Esophagus squamous epithelium (tissue), 5 donors: Measurements from ENCODE around the gene SMOC2. TPM values are rescaled to one million over a fixed set of nuclear protein-coding genes. Genes with fewer than 3 reads are reported as not detected.

ENCODE experiments used
- DNase-seq: peaks from one replicate; lab custom pipeline; 2025; lab: John Stamatoyannopoulos, UW
- H3K27ac ChIP-seq, 4 donors: fragments of 200-600 bp; sonication (generic); one replicate each; pipeline ENCODE4 v1.5.1; 2016 to 2019; ENCODE audit warnings: mild to moderate bottlenecking in 1 of 4
- H3K27me3 ChIP-seq, 4 donors: fragments of 200-600 bp; sonication (generic); 1 replicate in 3 of 4; 2 replicates in 1 of 4; pipeline versions ENCODE4 v1.5.1 to v1.6.0; 2017 to 2021; ENCODE audit warnings: antibody characterized with exemption in 1 of 4
- H3K36me3 ChIP-seq, 3 donors: fragments of 200-600 bp; sonication (generic); one replicate each; pipeline ENCODE4 v1.5.1; 2016 to 2019
- H3K4me1 ChIP-seq, 3 donors: fragments of 200-600 bp; sonication (generic); one replicate each; pipeline ENCODE4 v1.5.1; 2017 to 2019
- H3K4me3 ChIP-seq, 4 donors: fragments of 200-600 bp; sonication (generic); 1 replicate in 3 of 4; 2 replicates in 1 of 4; pipeline ENCODE4 v1.5.1; 2016 to 2019; ENCODE audit warnings: mild to moderate bottlenecking in 2 of 4, moderate library complexity in 1 of 4
- H3K9me3 ChIP-seq, 3 donors: fragments of 200-600 bp; sonication (generic); one replicate each; pipeline ENCODE4 v1.5.1; 2016 to 2019
- CTCF ChIP-seq, 6 experiments: fragments of 450-650 bp in 4 of 6; fragments of 200-600 bp in 2 of 6; sonication (generic) in 2 of 6; IDR thresholded peaks; one replicate each; pipeline ENCODE4 v1.5.1; 2016 to 2019; ENCODE audit warnings: antibody characterized with exemption in 6 of 6, mild to moderate bottlenecking in 4 of 6, moderate library complexity in 4 of 6
- POLR2A ChIP-seq, 4 donors: fragments of 450-650 bp; IDR thresholded peaks; one replicate each; pipeline ENCODE4 v1.6.1; 2017; ENCODE audit warnings: antibody characterized with exemption in 4 of 4, mild to moderate bottlenecking in 4 of 4, moderate library complexity in 3 of 4
- WGBS, 2 donors: methylation state at CpG; one replicate each; pipeline ENCODE4 v1.1.5; 2018; 5-methylcytosine and 5-hydroxymethylcytosine counted together
- intact Hi-C: fragments of 100-400 bp; cut with DNase I; formaldehyde crosslinking; loops from one replicate; pipeline ENCODE4 v1.15.0; 2022
- total RNA-seq, 4 donors: library from RNA; depleted of rRNA; stranded (reverse); fragments of >200 nt; gene quantifications; one replicate each; pipeline ENCODE4 v1.1.0, GENCODE V29; 2016
- donor health status: DM: yes; HTN: yes; CAD: no.

The SMOC2 gene
- total RNA-seq, 4 donors from 2014 or later, result 1.9 to 35.5 (median 7.1) TPM

- Histone ChIP-seq H3K27me3 (peaks cover 0 to 29% (median 0%) of the 10 kb centered on the region in 4 donors), H3K36me3 (no peaks in the 10 kb centered on the region), H3K4me1 (no peaks in the 10 kb centered on the region), H3K9me3 (no peaks in the 10 kb centered on the region), H3K27ac (no peak overlapping the region), H3K4me3 (no peak overlapping the region)
- no peak for DNase-seq
- TF ChIP-seq CTCF (IDR thresholded peaks at IDR 0.05), result no peak
- no peak for TF ChIP-seq POLR2A (IDR thresholded peaks at IDR 0.05)
- intact Hi-C loops, result no loop called here
- 74 to 82% methylated on average over 5 to 8 of the region's 8 CpGs for WGBS, 2 donors
Observed at GRCh38 chr6:168427184-168427583, 13.8 kb upstream of the SMOC2 start.

- no peaks in the 10 kb centered on the region for H3K9me3 ChIP-seq
- no peak for DNase-seq
- intact Hi-C loops, result no loop called here
- no peaks in the 10 kb centered on the region for H3K4me1 ChIP-seq
- peaks cover 0 to 33% (median 0%) of the 10 kb centered on the region in 4 donors for H3K27me3 ChIP-seq
- WGBS, 2 donors, result 64 to 71% methylated on average over 10 to 12 of the region's 14 CpGs
- no peak overlapping the region for H3K27ac ChIP-seq
- TF ChIP-seq CTCF (IDR thresholded peaks at IDR 0.05) (no peak), POLR2A (IDR thresholded peaks at IDR 0.05) (no peak)
- H3K36me3 ChIP-seq, result no peaks in the 10 kb centered on the region
- H3K4me3 ChIP-seq, result no peak overlapping the region
Observed at GRCh38 chr6:168428052-168428826, 12.7 kb upstream of the SMOC2 start.

- Histone ChIP-seq H3K36me3 (no peaks in the 10 kb centered on the region), H3K27ac (no peak overlapping the region), H3K4me1 (no peaks in the 10 kb centered on the region), H3K4me3 (no peak overlapping the region), H3K9me3 (no peaks in the 10 kb centered on the region), H3K27me3 (peaks cover 0 to 34% (median 0%) of the 10 kb centered on the region in 4 donors)
- no peak for DNase-seq
- TF ChIP-seq CTCF (IDR thresholded peaks at IDR 0.05), result no peak
- no peak for TF ChIP-seq POLR2A (IDR thresholded peaks at IDR 0.05)
- intact Hi-C loops, result no loop called here
- 76 to 82% methylated on average over 1 of the region's 1 CpG for WGBS, 2 donors
Observed at GRCh38 chr6:168428863-168429262, 12.1 kb upstream of the SMOC2 start.

GRCh38 chr6:168432196-168432595, 8.8 kb upstream of the SMOC2 start:
- H3K36me3 ChIP-seq, result no peaks in the 10 kb centered on the region
- 82 to 96% methylated on average over 7 of the region's 9 CpGs for WGBS, 2 donors
- H3K27me3 ChIP-seq, result peaks cover 0 to 57% (median 0%) of the 10 kb centered on the region in 4 donors
- no peak overlapping the region for H3K27ac ChIP-seq
- TF ChIP-seq POLR2A (IDR thresholded peaks at IDR 0.05) (no peak), CTCF (IDR thresholded peaks at IDR 0.05) (no peak)
- no peak for DNase-seq
- H3K4me1 ChIP-seq, result no peaks in the 10 kb centered on the region
- no peak overlapping the region for H3K4me3 ChIP-seq
- intact Hi-C loops, result no loop called here
- H3K9me3 ChIP-seq, result no peaks in the 10 kb centered on the region

- Histone ChIP-seq H3K27me3 (peaks cover 0 to 54% (median 0%) of the 10 kb centered on the region in 4 donors), H3K36me3 (no peaks in the 10 kb centered on the region), H3K9me3 (no peaks in the 10 kb centered on the region), H3K27ac (no peak overlapping the region), H3K4me1 (no peaks in the 10 kb centered on the region), H3K4me3 (no peak overlapping the region)
- intact Hi-C loops, result no loop called here
- no peak for TF ChIP-seq CTCF (IDR thresholded peaks at IDR 0.05)
- no peak for TF ChIP-seq POLR2A (IDR thresholded peaks at IDR 0.05)
- 54 to 63% methylated on average over 5 to 6 of the region's 8 CpGs for WGBS, 2 donors
- no peak for DNase-seq
Observed at GRCh38 chr6:168433898-168434297, 7.1 kb upstream of the SMOC2 start.
